GM10266 (cell line): ENCODE results near the gene EEA1.

Source experiments
- DNase-seq: peaks from one replicate; pipeline ENCODE4 v3.0.0; 2012; ENCODE audit errors: extremely low spot score
- CTCF ChIP-seq: IDR thresholded peaks from 2 replicates; pipeline ENCODE4 v1.5.1; 2012; ENCODE audit warnings: mild to moderate bottlenecking, low read depth; ENCODE audit not compliant: control insufficient read depth, insufficient read depth; ENCODE audit errors: missing control alignments

EEA1 gene

GRCh38 chr12:92905811-92906554 is 23.1 kb downstream of the EEA1 start:
- no peak for TF ChIP-seq CTCF
- no peak for DNase-seq

- DNase-seq: no peak
- no peak for TF ChIP-seq CTCF
Measured at GRCh38 chr12:92905258-92905810, 23.8 kb downstream of the EEA1 start.

GRCh38 chr12:92900941-92901340 is 28.2 kb downstream of the EEA1 start:
- DNase-seq: no peak
- no peak for TF ChIP-seq CTCF

GRCh38 chr12:92899386-92900001 is 29.6 kb downstream of the EEA1 start:
- no peak for DNase-seq
- TF ChIP-seq CTCF: no peak

- DNase-seq: no peak
- no peak for TF ChIP-seq CTCF
Measured at GRCh38 chr12:92898755-92899154, 30.3 kb downstream of the EEA1 start.

- no peak for TF ChIP-seq CTCF
- DNase-seq: no peak
Measured at GRCh38 chr12:92897844-92898243, 31.3 kb downstream of the EEA1 start.

- DNase-seq: no peak
Measured at GRCh38 chr12:92890601-92891106, 38.4 kb downstream of the EEA1 start.

More at GRCh38 chr12:92890601-92891106, 38.4 kb downstream of the EEA1 start:
- no peak for TF ChIP-seq CTCF
